HepG2 (cell line): ENCODE data around the gene TBCD. TPM values are rescaled to one million over a fixed set of nuclear protein-coding genes. Genes with fewer than 3 reads are reported as not detected.

Experiments used
- ATAC-seq: fragments of 200-7000 bp; cut with Tn5 transposase; 3 replicates; pipeline ENCODE4 v1.9.1; 2020; ENCODE audit warnings: mild to moderate bottlenecking, moderate library complexity
- BruUV-seq: library from RNA; stranded (reverse); fragments of 400-500 nt; replicated peaks from 2 replicates; lab custom pipeline; 2021; lab: Mats Ljungman, UMichigan
- CTCF ChIA-PET: fragments of 300-600 bp; formaldehyde crosslinking; extraction: SDS; loops from one replicate; lab custom pipeline; 2021; ENCODE audit warnings: low total read pairs, inconsistent platforms, low intra/inter-chr PET ratio; lab: Yijun Ruan, JAX
- POLR2A ChIA-PET: fragments of 350-600 bp; sonication (Branson Sonifier 250); formaldehyde crosslinking; loops from one replicate; lab custom pipeline; 2020; ENCODE audit warnings: antibody characterized with exemption, inconsistent platforms; lab: Yijun Ruan, JAX
- DNase-seq: peaks from one replicate; pipeline ENCODE4 v3.0.0-alpha.2; 2015; ENCODE audit warnings: low spot score
- FAIRE-seq: peaks from 3 replicates; lab custom pipeline; 2011; peaks lifted over from hg19 to GRCh38; lab: Jason Lieb, UNC
- H2AFZ ChIP-seq: one replicate; pipeline ENCODE4 v1.6.1; 2011; ENCODE audit warnings: low read length, inconsistent platforms
- H3K27ac ChIP-seq: fragments of 300-600 bp; 3 replicates; pipeline ENCODE4 v1.8.0; 2011; ENCODE audit warnings: mixed run types, mild to moderate bottlenecking, mixed read lengths, low read length, inconsistent platforms; ENCODE audit not compliant: insufficient read depth; ENCODE audit errors: extremely low read length
- H3K27me3 ChIP-seq, 2 experiments: fragments of 200-600 bp in 1 of 2; 2 replicates in 1 of 2; 3 replicates in 1 of 2; pipeline versions ENCODE4 v1.6.0 to v1.8.0; 2011; ENCODE audit warnings: low read length in 2 of 2, mild to moderate bottlenecking in 2 of 2, moderate library complexity in 2 of 2, inconsistent platforms in 1 of 2; ENCODE audit not compliant: insufficient read depth in 2 of 2, control insufficient read depth in 1 of 2
- H3K36me3 ChIP-seq, 2 experiments: fragments of 200-600 bp in 1 of 2; replicated peaks in 1 of 2; 2 replicates in 1 of 2; 3 replicates in 1 of 2; pipeline versions ENCODE4 v1.5.1 to v1.8.0; 2011; ENCODE audit warnings: low read length in 2 of 2, inconsistent platforms in 1 of 2; ENCODE audit not compliant: insufficient read depth in 2 of 2, control insufficient read depth in 1 of 2
- H3K4me1 ChIP-seq: 2 replicates; pipeline ENCODE4 v1.5.1; 2012; ENCODE audit warnings: low read length, inconsistent platforms; ENCODE audit not compliant: insufficient read depth
- H3K4me2 ChIP-seq: 2 replicates; pipeline ENCODE4 v1.6.0; 2011; ENCODE audit warnings: low read depth, low read length, inconsistent platforms
- H3K4me3 ChIP-seq, 3 experiments: fragments of 200-600 bp in 1 of 3; sonication (generic), shearing (Covaris generic) in 1 of 3; replicated peaks in 1 of 3; 2 replicates each; pipeline ENCODE4 v1.5.1; 2011 to 2016; ENCODE audit warnings: low read length in 3 of 3, inconsistent platforms in 2 of 3, low read depth in 2 of 3, mild to moderate bottlenecking in 2 of 3, control low read depth in 1 of 3, mixed read lengths in 1 of 3; ENCODE audit not compliant: insufficient read depth in 1 of 3
- H3K79me2 ChIP-seq: one replicate; pipeline ENCODE4 v1.6.1; 2011; ENCODE audit warnings: low read length, inconsistent platforms; ENCODE audit not compliant: insufficient read depth
- H3K9ac ChIP-seq: 2 replicates; pipeline ENCODE4 v1.6.0; 2011; ENCODE audit warnings: mild to moderate bottlenecking, low read depth, low read length, inconsistent platforms; ENCODE audit not compliant: insufficient read depth
- H3K9me3 ChIP-seq: 2 replicates; pipeline ENCODE4 v1.5.1; 2012; ENCODE audit warnings: mild to moderate bottlenecking, low read length
- H4K20me1 ChIP-seq: 2 replicates; pipeline ENCODE4 v1.6.0; 2011; ENCODE audit warnings: inconsistent platforms, mild to moderate bottlenecking, low read length, moderate library complexity; ENCODE audit not compliant: insufficient read depth
- HNF4A ChIP-seq: sonication (generic); formaldehyde crosslinking; IDR thresholded peaks from 2 replicates; pipeline ENCODE4 v1.4.0; 2020; ENCODE audit warnings: missing genetic modification reagents
- HOXA9 ChIP-seq: sonication (generic); formaldehyde crosslinking; IDR thresholded peaks from 2 replicates; pipeline ENCODE4 v1.8.1; 2022; ENCODE audit warnings: missing genetic modification reagents, mild to moderate bottlenecking, moderate library complexity, borderline replicate concordance
- NFYC ChIP-seq: IDR thresholded peaks from 2 replicates; pipeline ENCODE4 v1.6.1; 2016; ENCODE audit warnings: missing genetic modification reagents, missing compliant biosample characterization
- TBX3 ChIP-seq: fragments of 450-650 bp; IDR thresholded peaks from 2 replicates; pipeline ENCODE4 v1.6.1; 2017; ENCODE audit warnings: antibody characterized with exemption, mild to moderate bottlenecking, inconsistent platforms, borderline replicate concordance
- ZFP37 ChIP-seq: sonication (generic); formaldehyde crosslinking; IDR thresholded peaks from 2 replicates; pipeline ENCODE4 v1.4.0; 2020; ENCODE audit warnings: missing genetic modification reagents, borderline replicate concordance
- ZMYM2 ChIP-seq: sonication (generic); formaldehyde crosslinking; IDR thresholded peaks from 2 replicates; pipeline ENCODE4 v1.8.0; 2022; ENCODE audit warnings: mild to moderate bottlenecking, missing genetic modification reagents
- ZNF619 ChIP-seq: sonication (generic); formaldehyde crosslinking; IDR thresholded peaks from 2 replicates; pipeline ENCODE4 v1.4.0; 2020; ENCODE audit warnings: mild to moderate bottlenecking, missing genetic modification reagents
- ZNF644 ChIP-seq: IDR thresholded peaks from 2 replicates; pipeline ENCODE4 v1.6.1; 2016; ENCODE audit warnings: low read depth
- ZNF724P ChIP-seq: sonication (generic); formaldehyde crosslinking; IDR thresholded peaks from 2 replicates; pipeline ENCODE4 v1.8.0; 2022; ENCODE audit warnings: missing genetic modification reagents, borderline replicate concordance
- WGBS: methylation state at CpG from one replicate; pipeline ENCODE4 v1.1.6; 2017; ENCODE audit warnings: low lambda C conversion rate; 5-methylcytosine and 5-hydroxymethylcytosine counted together
- in situ Hi-C: cut with HindIII; loops from 2 replicates; pipeline ENCODE4 v1.10.0; 2017; ENCODE audit warnings: low pct_unique_long_range_greater_than_20kb; ENCODE audit not compliant: extremely low pct_ligation_motif_present
- intact Hi-C: fragments of 100-400 bp; cut with micrococcal nuclease; formaldehyde crosslinking; loops from one replicate; pipeline ENCODE4 v1.10.0; 2022; ENCODE audit not compliant: unreplicated experiment
- polyA plus RNA-seq, 8 experiments: library from polyadenylated mRNA; depleted of rRNA in 3 of 8; stranded (reverse) in 7 of 8; unstranded in 1 of 8; fragments of >200 nt; fragmentation: Illumina TruSeq in 4 of 8; extraction: Trizol in 4 of 8; gene quantifications; 2 replicates each; pipeline versions ENCODE4 v1.2.1 to v1.2.3, GENCODE V29; 2011 to 2016; ENCODE audit warnings: low read depth in 4 of 8, missing spikeins in 1 of 8, mixed read lengths in 1 of 8; ENCODE audit not compliant: insufficient read depth in 1 of 8
- total RNA-seq, 5 experiments: library from RNA; depleted of rRNA; stranded (reverse); fragments of >200 nt; fragmentation: Illumina TruSeq; extraction: Trizol; gene quantifications; 2 replicates each; pipeline ENCODE4 v1.2.3, GENCODE V29; 2016; ENCODE audit warnings: low read depth in 1 of 5

TBCD gene
- total and polyA plus RNA-seq, 2 of the 13 experiments (the other 11 are each of a cell fraction or from before 2014, with no cell fraction given), result 33.9 to 54.8 TPM

GRCh38 chr17:82876602-82877379, 124.9 kb downstream of the TBCD start (continued):
- 0 out of 2 replicates have a peak, but pooled peaks have one; percentile 37 for TF ChIP-seq ZNF724P (CRISPR knock-in tag)
- TF ChIP-seq ZMYM2, result no peak
- TF ChIP-seq TBX3, result no peak
- TF ChIP-seq HOXA9, result no peak
- TF ChIP-seq ZFP37 (CRISPR knock-in tag), result 0 out of 2 replicates have a peak, but pooled peaks have one; percentile 22
- TF ChIP-seq, all 625 proteins: peak for 25

- Histone ChIP-seq H3K4me2 (no peak overlapping the region), H3K4me3 (no peak overlapping the region), H3K27me3 (no peaks in the 10 kb centered on the region)
- ATAC-seq, result no peak
- intact Hi-C loops, result loop anchor here (5.0 kb wide), 1 partner anchor 39 kb away; no protein-coding TSS in a partner anchor
- CTCF ChIA-PET, result no interaction called here
- TF ChIP-seq NFYC (CRISPR knock-in tag), result no peak
- TF ChIP-seq ZNF619 (CRISPR knock-in tag), result no peak
- 0 out of 2 replicates have a peak, but pooled peaks have one; percentile 4 for TF ChIP-seq HNF4A (CRISPR knock-in tag)
- TF ChIP-seq ZNF644, result no peak
- TF ChIP-seq, all 625 proteins: peak for 1
- peaks cover 3% of the 10 kb centered on the region for H3K79me2 ChIP-seq
- in situ Hi-C loops, result no loop called here
- H3K4me1 ChIP-seq, result peaks cover 57% of the 10 kb centered on the region
- no peaks in the 10 kb centered on the region; a peak in 1 of 5 replicates for H3K36me3 ChIP-seq
- H3K27ac ChIP-seq, result no peak overlapping the region
- H4K20me1 ChIP-seq, result no peaks in the 10 kb centered on the region
- 74% methylated on average over 9 of the region's 9 CpGs for WGBS
- POLR2A ChIA-PET, result no interaction called here
- no peaks in the 10 kb centered on the region for H3K9me3 ChIP-seq
- no TSS peak for BruUV-seq
- H3K9ac ChIP-seq, result no peak overlapping the region
- FAIRE-seq, result no peak
- no peak for DNase-seq
- no peak overlapping the region for H2AFZ ChIP-seq
Observed at GRCh38 chr17:82878527-82878926, 126.7 kb downstream of the TBCD start.
